Measurements from ENCODE around the gene PRM1. TPM values are rescaled to one million over a fixed set of nuclear protein-coding genes. Genes with fewer than 3 reads are reported as not detected.

Gene PRM1
- total RNA-seq, 4 donors from 2014 or later = not detected

GRCh38 chr16:11235703-11235991 is 45.5 kb downstream of the PRM1 start:
- no peak for TF ChIP-seq POLR2AphosphoS5 (IDR thresholded peaks at IDR 0.05)
- no peak for TF ChIP-seq POLR2A (IDR thresholded peaks at IDR 0.05)
- no peak for TF ChIP-seq EP300 (IDR thresholded peaks at IDR 0.05)
- no peak for TF ChIP-seq CTCF (IDR thresholded peaks at IDR 0.05)
- H3K27me3 ChIP-seq = no peaks in the 10 kb centered on the region
- H3K9me3 ChIP-seq = no peaks in the 10 kb centered on the region
- no peaks in the 10 kb centered on the region for H3K36me3 ChIP-seq
- no peak for DNase-seq (ENCODE audit: low spot score in 2 of 2)
- 75% methylated on average over 5 of the region's 5 CpGs for WGBS
- no peak overlapping the region for H3K4me3 ChIP-seq
- H3K4me1 ChIP-seq = no peaks in the 10 kb centered on the region
- H3K27ac ChIP-seq = no peak overlapping the region

- 92% methylated on average over 13 of the region's 13 CpGs for WGBS
These were observed 46.0 kb downstream of the PRM1 start for GRCh38 chr16:11234884-11235702.

GRCh38 chr16:11233727-11234376 is 47.3 kb downstream of the PRM1 start:
- DNase-seq (ENCODE audit: low spot score in 2 of 2) = no peak
- no peak overlapping the region for H3K27ac ChIP-seq
- WGBS = 74% methylated on average over 8 of the region's 8 CpGs
- no peaks in the 10 kb centered on the region for H3K9me3 ChIP-seq
- peaks cover 8% of the 10 kb centered on the region for H3K4me1 ChIP-seq
- H3K27me3 ChIP-seq = no peaks in the 10 kb centered on the region
- no peaks in the 10 kb centered on the region for H3K36me3 ChIP-seq
- TF ChIP-seq POLR2A (IDR thresholded peaks at IDR 0.05) (no peak), EP300 (IDR thresholded peaks at IDR 0.05) (no peak), CTCF (IDR thresholded peaks at IDR 0.05) (no peak), POLR2AphosphoS5 (IDR thresholded peaks at IDR 0.05) (no peak)
- H3K4me3 ChIP-seq = no peak overlapping the region

More at GRCh38 chr16:11234884-11235702, 46.0 kb downstream of the PRM1 start:
- Histone ChIP-seq H3K4me3 (no peak overlapping the region), H3K27ac (no peak overlapping the region), H3K9me3 (no peaks in the 10 kb centered on the region), H3K4me1 (no peaks in the 10 kb centered on the region), H3K36me3 (no peaks in the 10 kb centered on the region), H3K27me3 (no peaks in the 10 kb centered on the region)
- TF ChIP-seq POLR2AphosphoS5 (IDR thresholded peaks at IDR 0.05) (no peak), POLR2A (IDR thresholded peaks at IDR 0.05) (no peak), EP300 (IDR thresholded peaks at IDR 0.05) (no peak), CTCF (IDR thresholded peaks at IDR 0.05) (no peak)
- no peak for DNase-seq (ENCODE audit: low spot score in 2 of 2)

GRCh38 chr16:11232852-11233726 is 48.0 kb downstream of the PRM1 start:
- Histone ChIP-seq H3K4me3 (no peak overlapping the region), H3K27ac (no peak overlapping the region), H3K9me3 (no peaks in the 10 kb centered on the region), H3K27me3 (no peaks in the 10 kb centered on the region), H3K4me1 (peaks cover 8% of the 10 kb centered on the region), H3K36me3 (no peaks in the 10 kb centered on the region)
- TF ChIP-seq CTCF (IDR thresholded peaks at IDR 0.05) (no peak), POLR2AphosphoS5 (IDR thresholded peaks at IDR 0.05) (no peak), EP300 (IDR thresholded peaks at IDR 0.05) (no peak), POLR2A (IDR thresholded peaks at IDR 0.05) (no peak)
- 78% methylated on average over 9 of the region's 35 CpGs for WGBS
- no peak for DNase-seq (ENCODE audit: low spot score in 2 of 2)

All from suprapubic skin (tissue), 4 donors.